Suprapubic skin (tissue), 4 donors: Measurements from ENCODE around the gene CALB2.

Source experiments
- CTCF ChIP-seq, 2 donors: fragments of 200-600 bp in 1 of 2; fragments of 450-650 bp in 1 of 2; sonication (generic) in 1 of 2; IDR thresholded peaks; one replicate each; pipeline ENCODE4 v1.5.1; 2016 to 2019; ENCODE audit warnings: antibody characterized with exemption in 2 of 2, mild to moderate bottlenecking in 1 of 2, moderate library complexity in 1 of 2
- EP300 ChIP-seq: sonication (generic); formaldehyde crosslinking; IDR thresholded peaks from one replicate; pipeline ENCODE4 v1.6.1; 2017; ENCODE audit warnings: antibody characterized with exemption
- POLR2A ChIP-seq, 2 donors: fragments of 450-650 bp; IDR thresholded peaks; one replicate each; pipeline ENCODE4 v1.6.1; 2017; ENCODE audit warnings: antibody characterized with exemption in 2 of 2, mild to moderate bottlenecking in 2 of 2, moderate library complexity in 2 of 2
- POLR2AphosphoS5 ChIP-seq, 3 donors: sonication (generic); formaldehyde crosslinking; IDR thresholded peaks; one replicate each; pipeline ENCODE4 v1.6.1; 2017; ENCODE audit warnings: antibody characterized with exemption in 3 of 3

- TF ChIP-seq EP300, result no peak
- TF ChIP-seq CTCF (IDR thresholded peaks at IDR 0.05), result peak; percentile 84 to 99
- TF ChIP-seq POLR2A (IDR thresholded peaks at IDR 0.05), result no peak
- no peak for TF ChIP-seq POLR2AphosphoS5 (IDR thresholded peaks at IDR 0.05)
Measured at GRCh38 chr16:71358464-71358998, at the start of gene CALB2.
